ENCODE results near the gene ACTL10.

DNA sequence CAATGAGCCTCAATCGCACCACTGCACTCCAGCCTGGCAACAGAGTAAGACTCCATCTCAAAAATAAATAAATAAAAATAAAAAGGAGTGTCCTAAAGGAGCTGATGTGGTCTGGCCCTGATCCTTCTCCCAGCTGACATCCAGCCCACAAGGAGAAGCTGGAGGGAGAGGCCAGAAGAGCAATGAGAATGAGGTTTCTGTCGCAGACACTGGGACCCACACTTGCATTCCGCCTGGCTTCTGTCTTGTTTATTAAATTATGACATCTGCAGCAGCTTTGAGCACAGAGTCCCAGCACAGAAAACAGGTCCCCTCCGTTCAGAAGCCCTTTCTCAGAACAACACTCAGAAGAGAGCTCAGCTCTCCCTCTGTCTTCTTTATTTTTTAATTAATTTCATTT lies 29.7 kb downstream of the ACTL10 start:
- TF ChIP-seq, protein P1, sequence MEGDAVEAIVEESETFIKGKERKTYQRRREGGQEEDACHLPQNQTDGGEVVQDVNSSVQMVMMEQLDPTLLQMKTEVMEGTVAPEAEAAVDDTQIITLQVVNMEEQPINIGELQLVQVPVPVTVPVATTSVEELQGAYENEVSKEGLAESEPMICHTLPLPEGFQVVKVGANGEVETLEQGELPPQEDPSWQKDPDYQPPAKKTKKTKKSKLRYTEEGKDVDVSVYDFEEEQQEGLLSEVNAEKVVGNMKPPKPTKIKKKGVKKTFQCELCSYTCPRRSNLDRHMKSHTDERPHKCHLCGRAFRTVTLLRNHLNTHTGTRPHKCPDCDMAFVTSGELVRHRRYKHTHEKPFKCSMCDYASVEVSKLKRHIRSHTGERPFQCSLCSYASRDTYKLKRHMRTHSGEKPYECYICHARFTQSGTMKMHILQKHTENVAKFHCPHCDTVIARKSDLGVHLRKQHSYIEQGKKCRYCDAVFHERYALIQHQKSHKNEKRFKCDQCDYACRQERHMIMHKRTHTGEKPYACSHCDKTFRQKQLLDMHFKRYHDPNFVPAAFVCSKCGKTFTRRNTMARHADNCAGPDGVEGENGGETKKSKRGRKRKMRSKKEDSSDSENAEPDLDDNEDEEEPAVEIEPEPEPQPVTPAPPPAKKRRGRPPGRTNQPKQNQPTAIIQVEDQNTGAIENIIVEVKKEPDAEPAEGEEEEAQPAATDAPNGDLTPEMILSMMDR (IDR thresholded peaks at IDR 0.05), result no peak
- no peak for TF ChIP-seq POLR2A (IDR thresholded peaks at IDR 0.05)
